NCI-H748 (cell line): ENCODE measurements around the gene NPL.
A peak's percentile ranks its signal among the peaks of the same experiment; 100 is the strongest.

Experiments used
- DNase-seq: peaks from one replicate; lab custom pipeline; 2025; ENCODE audit not compliant: unreplicated experiment; lab: John Stamatoyannopoulos, UW

Gene NPL

DNA sequence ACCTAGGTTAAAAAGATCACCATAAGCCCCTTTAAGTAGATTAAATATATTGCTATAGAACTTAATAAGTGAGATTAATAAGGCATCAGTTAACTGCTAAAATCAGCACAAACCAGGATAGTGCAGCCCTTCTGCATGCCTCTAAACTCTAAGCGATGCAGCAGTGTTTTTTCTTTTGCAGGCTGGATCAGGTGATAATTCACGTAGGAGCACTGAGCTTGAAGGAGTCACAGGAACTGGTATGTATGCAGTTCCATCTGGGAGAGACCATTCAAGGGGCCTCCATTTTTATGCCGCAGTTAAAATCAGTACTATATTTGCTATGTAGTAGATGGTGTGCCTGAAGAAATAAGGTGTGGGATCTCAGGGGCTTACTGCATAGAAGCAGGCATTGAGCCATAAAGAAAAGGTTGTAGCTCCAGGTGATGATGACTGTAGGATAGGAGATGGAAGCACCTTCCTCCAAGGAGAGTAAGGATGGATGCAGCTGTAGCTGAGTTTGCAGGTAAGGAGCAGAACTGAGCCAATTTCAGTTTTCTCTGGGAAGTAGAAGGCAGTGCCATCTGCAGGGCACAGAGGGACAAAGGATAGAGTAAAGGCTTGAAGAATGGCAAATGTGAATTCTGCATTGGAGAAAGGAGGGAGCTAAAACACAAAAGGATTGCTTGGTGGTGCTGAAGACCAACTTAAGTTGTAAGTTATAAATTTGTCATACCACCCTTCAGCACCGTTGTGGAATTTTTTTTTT lies 22.6 kb downstream of the NPL start:
- DNase-seq = no peak

DNA sequence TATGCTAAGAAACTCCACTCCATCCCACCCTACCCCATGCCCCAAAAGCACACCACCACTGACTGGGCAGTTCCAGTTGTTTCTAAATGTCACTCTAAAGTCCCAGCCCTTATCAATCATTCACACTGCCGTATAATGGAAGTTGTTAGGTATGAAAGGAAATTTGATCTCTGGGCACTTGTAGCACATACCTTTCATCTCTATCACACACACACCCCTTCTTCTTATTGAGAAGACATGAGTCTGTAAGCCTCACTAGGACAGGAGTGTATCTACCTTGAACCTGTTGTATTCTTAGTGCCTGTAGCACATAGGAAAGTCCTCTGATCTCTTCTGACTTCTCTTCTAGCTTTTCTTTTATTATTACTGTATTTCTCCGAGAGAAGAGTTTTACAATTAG lies 27.3 kb downstream of the NPL start:
- DNase-seq = no peak

DNA sequence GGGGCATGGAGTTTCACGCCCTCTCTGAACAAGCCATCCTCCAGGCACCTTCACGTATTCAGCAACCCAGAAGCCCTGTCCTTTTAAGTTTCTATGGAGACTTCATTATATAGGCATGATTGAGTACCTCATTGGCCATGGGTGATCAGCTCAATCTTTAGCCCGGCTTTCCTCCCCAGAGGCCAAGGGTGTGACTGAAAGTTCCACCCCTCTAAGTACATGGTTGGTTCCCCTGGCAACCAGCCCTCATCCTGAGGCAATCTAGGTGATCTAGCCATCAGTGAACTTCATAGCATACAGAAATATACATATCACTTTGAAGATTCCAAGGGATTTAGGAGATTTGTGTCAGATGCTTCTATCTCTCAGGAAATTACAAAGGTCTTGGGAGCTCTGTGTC lies 28.2 kb downstream of the NPL start:
- DNase-seq = no peak

DNA sequence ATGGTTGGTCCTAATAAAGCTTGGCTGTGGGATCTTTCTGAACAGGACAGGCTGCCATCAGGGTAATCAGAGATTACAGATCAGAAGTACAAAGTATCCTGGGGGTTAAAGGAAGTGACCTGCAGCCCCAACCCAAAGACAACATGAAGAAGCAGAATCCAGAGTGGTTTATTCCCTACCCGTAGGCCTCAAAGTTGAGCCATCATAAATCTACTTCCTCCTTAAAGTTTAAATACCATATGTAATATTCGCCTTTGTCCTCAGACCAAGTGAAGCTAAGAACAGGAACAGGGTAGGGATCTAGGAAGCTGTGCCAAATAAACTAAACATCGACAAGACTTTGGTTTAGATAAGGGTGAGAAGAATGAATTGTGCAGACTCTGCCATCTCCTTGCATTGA lies 33.6 kb downstream of the NPL start:
- DNase-seq = no peak

DNA sequence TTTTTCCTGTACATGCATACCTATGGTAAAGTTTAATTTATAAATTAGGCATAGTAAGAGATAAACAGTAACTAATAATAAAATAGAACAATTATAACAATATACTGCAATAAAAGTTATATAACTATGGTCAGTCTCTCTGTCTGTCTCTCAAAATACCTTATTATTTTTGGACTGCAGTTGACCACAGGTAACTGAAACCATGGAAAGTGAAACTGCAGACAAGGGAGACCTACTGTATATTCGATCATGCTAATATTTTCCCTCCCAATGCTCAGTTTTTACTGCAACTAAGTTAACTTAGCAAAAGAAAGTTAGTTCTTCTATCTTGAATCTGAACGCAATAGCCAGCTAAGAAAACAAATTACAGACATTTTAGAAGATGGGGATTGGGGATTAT lies 37.3 kb downstream of the NPL start:
- DNase-seq = no peak

DNA sequence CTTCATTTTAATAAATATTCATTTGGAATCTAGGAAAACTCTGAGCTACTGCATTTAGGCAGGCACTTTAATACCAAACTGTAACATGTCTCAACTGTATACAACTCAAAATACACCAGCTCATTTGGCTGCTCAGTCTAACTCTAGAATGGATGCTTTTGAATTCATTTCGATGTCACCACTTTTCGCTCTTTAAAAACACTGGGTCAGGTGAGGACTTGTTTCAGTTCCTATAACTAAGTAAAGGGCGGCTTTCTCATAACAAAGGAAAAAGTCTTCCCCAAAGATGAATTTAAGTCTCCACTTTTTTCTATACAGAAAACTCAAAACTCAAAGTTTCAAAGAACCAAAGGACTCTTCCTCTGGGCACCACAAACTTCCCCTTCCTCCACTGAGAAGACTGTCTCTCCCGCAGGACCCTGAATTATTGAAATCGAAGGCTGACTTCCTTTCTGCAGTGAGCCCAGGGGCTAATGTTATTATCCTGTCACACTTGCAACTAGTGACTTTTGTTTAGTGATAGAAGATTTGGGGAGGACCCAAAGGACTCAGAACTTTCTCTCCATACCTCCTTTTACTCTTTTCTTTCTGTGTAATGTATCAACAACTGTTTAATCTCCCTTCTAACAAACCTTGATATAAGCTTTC lies 39.8 kb downstream of the NPL start:
- DNase-seq = no peak

DNA sequence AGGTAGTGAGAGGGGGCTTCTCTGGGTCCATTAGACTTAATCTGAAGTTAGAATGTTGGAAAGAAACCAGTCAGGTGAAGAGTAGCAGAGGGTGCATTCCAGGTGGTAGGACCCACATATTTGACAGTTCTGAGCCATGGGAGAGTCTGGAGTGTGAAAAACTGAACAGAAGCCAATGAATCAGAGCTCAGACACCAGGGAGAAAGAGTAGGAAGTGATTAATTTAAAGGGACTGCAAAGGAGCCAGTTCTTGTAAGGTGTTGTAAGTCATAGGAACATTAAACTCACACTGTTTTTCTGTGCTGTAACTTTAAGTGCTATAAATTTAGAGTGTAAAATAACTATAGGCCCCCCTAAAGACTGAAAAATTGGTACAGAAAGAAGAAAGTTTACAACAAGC lies 43.7 kb downstream of the NPL start:
- DNase-seq = no peak

DNA sequence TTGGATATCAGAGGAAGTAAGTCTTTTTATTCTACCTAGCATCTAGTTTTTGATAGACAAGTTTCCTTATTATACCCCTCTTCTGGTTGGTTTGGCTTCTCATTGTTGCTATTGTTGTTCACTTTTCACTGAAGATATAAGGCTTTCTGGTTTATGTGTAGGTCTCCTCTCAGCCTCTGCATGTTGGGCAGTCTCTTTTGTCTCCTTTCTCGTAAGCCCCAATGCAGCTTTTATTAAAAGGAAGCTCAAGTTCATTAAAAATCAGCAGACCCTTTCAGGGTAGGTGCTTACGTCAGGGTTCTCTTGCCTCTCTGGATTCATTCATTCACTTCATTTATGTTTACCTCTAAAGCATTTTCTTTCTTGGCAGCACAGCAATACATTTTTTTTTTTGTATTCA lies 44.8 kb downstream of the NPL start:
- DNase-seq = no peak

DNA sequence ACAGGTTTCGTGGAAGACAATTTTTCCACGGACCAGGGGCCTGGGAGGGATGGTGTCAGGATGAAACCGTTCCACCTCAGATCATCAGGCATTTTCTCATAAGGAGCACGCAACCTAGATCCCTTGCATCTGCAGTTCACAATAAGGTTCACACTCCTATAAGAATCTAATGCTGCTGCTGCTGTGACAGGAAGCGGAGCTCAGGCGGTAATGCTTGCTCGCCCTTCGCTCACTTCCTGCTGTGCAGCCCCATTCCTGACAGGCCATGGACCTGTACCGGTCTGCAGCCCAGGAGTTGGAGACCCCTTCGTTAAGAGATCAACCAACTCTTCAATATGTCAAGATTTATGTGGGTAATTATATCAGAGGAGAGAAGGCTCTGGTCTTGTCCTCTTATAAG lies 46.2 kb downstream of the NPL start:
- no peak for DNase-seq

DNA sequence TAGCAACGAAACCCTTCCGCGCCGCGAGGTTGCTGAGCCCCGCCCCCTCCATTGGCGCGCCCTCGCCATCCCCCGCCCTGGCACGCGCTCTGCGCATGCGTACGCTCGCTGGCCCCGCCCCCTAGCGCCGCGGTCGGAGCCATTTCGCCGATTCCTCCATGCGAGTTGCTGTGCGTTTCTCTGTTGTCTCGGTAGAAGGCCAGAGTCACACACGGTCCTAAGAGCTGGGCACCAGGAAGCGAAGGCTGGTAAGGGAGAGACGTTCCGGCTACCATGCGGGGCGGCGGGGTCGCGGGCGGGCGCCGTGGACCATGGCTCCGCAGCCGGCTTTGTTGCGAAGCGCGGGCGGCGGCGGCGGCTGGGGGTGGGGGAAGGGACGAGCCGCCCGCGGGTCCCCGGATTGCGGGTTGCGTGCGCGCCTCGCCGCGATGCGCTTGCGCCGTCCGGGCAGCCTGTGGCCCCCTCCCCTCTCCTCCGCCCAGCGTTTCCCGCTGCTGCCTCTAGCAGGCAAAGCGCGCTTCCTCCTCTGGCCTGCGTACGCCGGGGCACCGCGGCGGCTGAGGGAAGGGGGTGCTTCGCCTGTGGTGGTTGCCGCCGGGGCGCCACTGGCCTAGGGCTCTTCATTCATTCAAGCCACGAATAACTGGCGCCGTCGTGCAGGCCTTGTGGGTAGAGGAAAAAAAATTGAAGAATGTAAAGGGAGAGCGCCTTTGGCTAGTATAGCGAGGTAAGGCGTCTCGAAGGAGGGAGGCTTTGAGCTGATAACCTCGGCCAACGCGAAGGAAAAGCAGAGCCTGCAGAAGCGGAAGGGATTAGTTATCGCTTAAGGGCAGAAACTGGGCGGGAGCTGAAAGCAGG lies 49.9 kb downstream of the NPL start, which contains the start of gene DHX9:
Gene DHX9 (plus strand): TSS at position 139 of the 858 bp plus-strand sequence. CDS start 3,220 bp downstream, outside the sequence.
- peak; percentile 91 for DNase-seq

DNA sequence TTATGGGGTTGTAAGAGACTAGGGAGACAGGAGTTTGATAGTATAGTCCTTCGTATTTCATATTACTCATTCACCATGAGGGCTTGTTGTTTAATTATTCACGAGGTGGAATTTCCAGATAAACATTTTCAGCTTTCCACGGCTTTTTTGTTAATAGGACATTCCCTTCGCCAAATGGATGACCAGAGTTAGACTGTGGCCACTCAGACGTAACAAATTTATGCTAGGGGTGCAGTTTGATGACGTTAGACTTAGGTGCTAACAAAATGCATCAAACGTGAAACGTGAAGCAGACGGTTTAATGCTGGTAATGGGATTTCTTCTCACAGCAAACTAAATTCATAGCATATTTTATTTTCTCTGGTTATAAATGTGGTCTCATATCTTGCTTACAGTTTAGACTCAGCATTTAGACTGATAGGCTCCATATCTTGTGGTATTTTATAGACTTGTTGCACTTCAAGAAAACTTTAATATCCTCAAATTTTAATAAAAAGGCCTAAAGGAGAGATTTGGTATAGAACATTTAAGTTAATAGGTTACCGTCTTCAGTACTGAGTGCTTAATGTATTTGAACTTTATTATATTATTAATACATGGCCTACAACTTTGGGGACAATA lies 51.9 kb downstream of the NPL start:
- peak; percentile 2 for DNase-seq

DNA sequence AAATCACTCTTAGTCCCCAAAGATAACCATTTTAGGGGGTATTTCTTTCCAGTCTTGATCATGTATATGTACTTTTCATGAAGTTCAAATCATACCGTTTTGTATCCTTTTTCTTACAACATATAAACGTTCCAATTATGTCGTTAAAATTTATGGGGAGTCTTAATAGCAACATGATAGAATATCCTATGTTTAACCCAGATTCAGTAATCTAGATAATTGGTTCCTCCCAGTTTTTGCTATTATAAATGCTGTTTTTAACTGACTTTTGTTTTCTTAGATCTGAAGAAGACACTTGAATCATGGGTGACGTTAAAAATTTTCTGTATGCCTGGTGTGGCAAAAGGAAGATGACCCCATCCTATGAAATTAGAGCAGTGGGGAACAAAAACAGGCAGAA lies 52.7 kb downstream of the NPL start:
- DNase-seq = peak; percentile 1

DNA sequence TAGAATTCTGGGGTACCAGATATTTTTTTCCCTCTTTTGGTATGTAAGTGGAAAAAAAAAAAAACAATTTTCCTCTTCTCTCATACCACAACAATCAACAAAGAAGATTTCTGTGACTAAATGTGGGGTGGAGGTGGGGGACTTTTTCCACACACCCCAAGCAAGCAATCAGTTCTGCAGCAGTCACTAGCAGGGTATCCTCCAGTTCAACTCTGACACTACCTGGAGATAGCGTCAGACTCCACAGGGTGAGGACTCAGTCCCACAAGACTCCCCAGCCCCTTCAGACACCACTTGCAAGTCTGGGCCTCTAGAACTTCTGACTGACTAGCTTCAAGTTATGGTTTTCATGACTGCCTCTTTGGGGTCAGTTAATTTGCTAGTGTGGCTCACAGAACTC lies 55.8 kb downstream of the NPL start:
- no peak for DNase-seq

DNA sequence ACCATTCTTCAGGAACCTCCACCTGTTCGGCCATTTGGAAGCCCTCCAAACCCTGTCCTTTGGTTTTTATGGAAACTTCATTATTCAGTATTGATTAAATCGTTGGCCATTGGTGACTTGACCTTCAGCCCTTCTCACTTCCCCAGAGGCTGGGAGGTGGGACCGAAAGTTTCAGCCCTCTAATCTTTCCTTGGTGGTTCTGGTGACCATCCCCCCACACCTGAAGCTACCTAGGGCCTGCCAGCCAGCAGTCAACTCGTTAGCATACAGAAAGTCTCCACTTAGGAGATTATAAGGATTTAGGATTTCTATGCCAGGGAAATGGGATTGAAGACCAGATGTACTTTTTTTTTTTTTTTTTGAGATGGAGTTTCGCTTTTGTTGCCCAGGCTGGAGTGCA lies 56.3 kb downstream of the NPL start:
- DNase-seq = no peak

DNA sequence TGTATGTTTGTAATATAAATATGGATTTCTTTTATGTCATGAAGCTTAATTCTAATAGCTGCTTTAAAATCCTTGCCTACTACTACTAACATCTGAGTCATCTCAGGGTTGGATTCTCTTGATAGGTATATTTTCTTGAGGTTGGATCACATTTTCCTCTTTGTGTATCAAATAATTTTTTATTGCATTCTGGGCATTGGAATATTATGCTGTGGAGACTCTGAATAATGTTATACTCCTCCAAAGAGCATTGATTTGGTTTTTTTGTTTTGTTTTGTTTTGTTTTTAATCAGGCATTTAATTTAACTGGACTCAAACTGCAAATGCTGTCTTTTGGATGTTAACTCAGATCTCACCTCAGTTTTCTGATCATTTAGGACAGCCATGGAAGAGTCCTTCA lies 57.5 kb downstream of the NPL start:
- DNase-seq = no peak

DNA sequence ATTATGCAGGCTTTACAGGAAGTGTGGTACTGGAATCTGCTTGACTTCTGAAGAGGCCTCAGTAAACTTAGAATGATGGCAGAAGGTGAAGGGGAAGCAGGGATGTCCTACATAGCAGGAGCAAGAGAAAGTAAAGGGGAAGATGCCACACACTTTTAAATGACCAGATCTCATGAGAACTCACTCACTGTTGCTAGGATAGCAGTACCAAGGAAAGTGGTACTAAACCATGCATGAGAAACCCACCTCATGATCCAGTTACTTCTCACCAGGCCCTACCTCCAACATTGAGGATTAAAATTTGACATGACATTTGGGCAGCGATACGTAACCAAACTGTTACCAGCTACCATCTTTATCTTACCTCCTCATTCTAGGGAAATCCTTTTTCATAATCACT lies 59.2 kb downstream of the NPL start:
- no peak for DNase-seq

DNA sequence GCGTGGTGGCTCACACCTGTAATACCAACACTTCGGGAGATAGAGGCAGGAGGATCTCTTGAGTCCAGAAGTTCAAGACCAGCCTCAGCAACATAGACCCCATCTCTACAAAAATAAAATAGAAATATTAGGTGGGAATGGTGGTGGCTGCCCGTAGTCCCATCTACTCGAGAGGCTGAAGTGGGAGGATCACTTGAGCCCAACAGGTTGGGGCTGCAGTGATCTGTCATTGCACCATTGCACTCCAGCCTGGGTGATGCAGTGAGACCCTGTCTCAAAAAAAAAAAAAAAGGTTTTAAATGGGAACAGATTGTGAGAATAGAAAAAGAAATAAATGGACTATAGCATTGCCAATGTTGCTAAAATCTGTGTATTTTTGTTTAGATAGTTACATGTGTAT lies 60.7 kb downstream of the NPL start:
- no peak for DNase-seq

DNA sequence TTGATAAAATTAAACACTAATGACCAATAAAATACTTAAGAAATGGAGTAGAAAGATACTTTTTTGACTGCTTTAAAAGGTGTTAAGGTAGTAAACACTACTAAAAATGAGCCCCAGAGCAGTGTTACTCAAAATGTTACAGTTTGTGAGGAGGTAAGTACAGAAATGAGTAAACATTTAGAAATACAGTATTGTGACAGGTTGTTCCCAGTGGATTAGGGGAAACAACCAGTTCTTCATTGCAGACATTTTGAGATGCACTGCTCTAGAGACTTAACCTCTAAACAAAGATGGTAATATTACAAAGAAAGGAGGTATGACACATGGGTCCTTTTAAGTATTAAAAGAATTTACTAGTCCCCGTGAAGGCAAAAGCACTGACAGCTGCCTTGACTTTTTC lies 62.3 kb downstream of the NPL start:
- no peak for DNase-seq

DNA sequence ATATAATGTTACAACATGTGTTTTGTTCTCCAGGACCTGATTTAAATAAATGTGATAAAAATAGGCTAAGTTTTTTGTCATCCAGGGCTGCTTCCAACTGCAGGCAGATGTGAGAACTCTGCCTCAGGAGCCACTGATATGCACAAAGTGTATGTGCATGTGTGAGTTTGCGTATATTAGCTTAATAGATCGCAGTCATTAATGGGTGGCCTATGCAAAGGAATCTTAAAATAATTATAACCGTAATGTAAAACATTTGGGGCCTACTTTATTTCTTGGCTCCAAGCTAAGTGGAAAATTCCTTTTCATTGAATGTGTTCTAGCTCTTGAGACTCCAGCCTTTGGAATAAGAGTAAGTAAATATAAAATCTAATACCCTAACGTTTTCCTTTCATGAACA lies 66.3 kb downstream of the NPL start:
- no peak for DNase-seq

DNA sequence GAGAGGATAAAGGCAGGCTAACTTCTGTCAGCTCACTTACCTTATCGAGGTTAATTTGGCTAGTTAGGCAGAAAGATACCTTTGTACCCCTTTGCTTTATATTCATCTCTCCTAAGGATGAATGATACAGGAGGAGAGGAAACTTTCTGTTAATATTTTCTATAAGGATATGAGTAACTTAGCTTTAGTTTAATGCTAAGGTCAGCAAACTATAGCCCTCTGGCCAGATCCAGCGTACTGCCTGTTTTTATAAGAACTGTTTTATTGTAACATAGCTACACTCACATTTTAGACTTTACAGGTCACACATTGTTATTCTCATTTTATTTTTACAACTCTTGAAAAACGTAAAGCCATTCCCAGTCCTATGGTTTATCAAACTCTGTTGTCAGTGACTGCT lies 67.6 kb downstream of the NPL start:
- no peak for DNase-seq

DNA sequence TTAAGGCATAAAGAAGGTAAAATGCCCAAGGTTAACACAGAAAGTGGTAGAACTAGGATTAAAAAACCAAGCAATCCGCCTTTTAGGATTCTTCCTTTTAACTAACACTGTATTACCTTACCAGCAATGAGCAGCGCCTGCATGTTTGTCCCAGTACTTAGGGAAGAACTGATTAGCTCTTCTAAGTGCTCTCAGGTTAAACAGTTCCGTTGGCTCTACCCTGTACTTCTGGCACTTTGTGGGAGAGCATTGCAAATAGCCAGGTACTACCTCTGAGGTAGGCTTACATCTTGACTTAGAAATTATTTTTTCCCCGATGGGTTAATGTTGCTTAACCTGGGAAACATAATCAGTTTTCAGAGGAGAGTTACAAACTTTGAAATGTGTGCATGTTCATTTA lies 71.1 kb downstream of the NPL start:
- DNase-seq = no peak

DNA sequence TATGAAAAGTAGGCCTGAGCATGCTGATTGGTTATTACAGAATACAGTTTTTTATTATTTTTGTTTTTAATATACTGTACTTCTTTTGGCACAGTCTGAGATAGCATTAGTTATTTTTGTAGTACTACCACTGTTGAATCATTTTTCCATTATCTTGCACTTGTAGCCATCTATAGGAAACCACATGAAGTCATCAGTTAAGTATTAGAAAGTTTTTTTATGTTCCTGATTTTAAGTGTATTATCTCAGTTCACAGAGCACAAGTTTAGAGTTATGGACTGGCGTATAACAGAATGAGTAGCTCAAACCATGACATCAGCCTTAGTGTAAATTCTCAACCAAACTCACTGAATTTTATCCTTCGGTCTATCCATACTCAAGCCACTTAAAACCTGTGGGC lies 72.4 kb downstream of the NPL start:
- no peak for DNase-seq
